HEK293 (cell line): ENCODE data around the gene PACS2.

Experiments used
- CTCF ChIA-PET: fragments of 350-600 bp; formaldehyde crosslinking; extraction: SDS; loops from one replicate; lab custom pipeline; 2021; ENCODE audit warnings: antibody characterized with exemption; lab: Yijun Ruan, JAX
- POLR2A ChIA-PET: fragments of 300-600 bp; formaldehyde crosslinking; extraction: SDS; loops from one replicate; lab custom pipeline; 2020; ENCODE audit warnings: antibody characterized with exemption, inconsistent platforms; lab: Yijun Ruan, JAX
- H3K27ac ChIP-seq: fragments of 200-500 bp; sonication (Bioruptor generic); 2 replicates; pipeline ENCODE4 v1.5.1; 2014; ENCODE audit warnings: low read depth, low read length, control low read depth, inconsistent platforms; ENCODE audit errors: extremely low read depth
- H3K36me3 ChIP-seq, 2 experiments: fragments of 200-500 bp in 1 of 2; sonication (Bioruptor generic) in 1 of 2; 1 replicate in 1 of 2; 2 replicates in 1 of 2; pipeline ENCODE4 v1.5.1; 2014 to 2017; ENCODE audit warnings: inconsistent platforms in 2 of 2, low read length in 2 of 2; ENCODE audit not compliant: control insufficient read depth in 2 of 2, insufficient read depth in 1 of 2
- H3K4me1 ChIP-seq: fragments of 200-500 bp; sonication (Bioruptor generic); 2 replicates; pipeline ENCODE4 v1.5.1; 2014; ENCODE audit warnings: mild to moderate bottlenecking, low read length, inconsistent platforms; ENCODE audit not compliant: control insufficient read depth, insufficient read depth
- H3K4me3 ChIP-seq: 2 replicates; pipeline ENCODE4 v1.5.1; 2011; ENCODE audit warnings: low read depth, mild to moderate bottlenecking, control low read depth, low read length, moderate library complexity
- H3K9me3 ChIP-seq: fragments of 200-500 bp; sonication (Bioruptor generic); 2 replicates; pipeline ENCODE4 v1.5.1; 2014; ENCODE audit warnings: low read depth, low read length, inconsistent platforms; ENCODE audit not compliant: control insufficient read depth, insufficient read depth
- MEIS1 ChIP-seq: sonication (generic); formaldehyde crosslinking; IDR thresholded peaks from 2 replicates; pipeline ENCODE4 v1.8.1; 2022; ENCODE audit warnings: missing genetic modification reagents, mild to moderate bottlenecking, borderline replicate concordance
- SP2 ChIP-seq: fragments of 450-650 bp; formaldehyde crosslinking; IDR thresholded peaks from 2 replicates; pipeline ENCODE4 v1.5.1; 2016; ENCODE audit warnings: missing biosample characterization, missing genetic modification characterization
- WT1 ChIP-seq: fragments of 450-650 bp; formaldehyde crosslinking; IDR thresholded peaks from 2 replicates; pipeline ENCODE4 v1.5.1; 2016; ENCODE audit warnings: missing biosample characterization, missing genetic modification characterization
- ZEB2 ChIP-seq: fragments of 450-650 bp; formaldehyde crosslinking; IDR thresholded peaks from 2 replicates; pipeline ENCODE4 v1.5.1; 2016; ENCODE audit warnings: missing biosample characterization, missing genetic modification characterization
- ZNF202 ChIP-seq: fragments of 450-650 bp; formaldehyde crosslinking; IDR thresholded peaks from 2 replicates; pipeline ENCODE4 v1.5.1; 2016; ENCODE audit warnings: missing biosample characterization, missing genetic modification characterization, borderline replicate concordance
- ZNF391 ChIP-seq: fragments of 450-650 bp; formaldehyde crosslinking; IDR thresholded peaks from 2 replicates; pipeline ENCODE4 v1.5.1; 2016; ENCODE audit warnings: low read depth, missing biosample characterization, missing genetic modification characterization, borderline replicate concordance
- ZNF416 ChIP-seq: fragments of 450-650 bp; formaldehyde crosslinking; IDR thresholded peaks from 2 replicates; pipeline ENCODE4 v1.5.1; 2016; ENCODE audit warnings: missing biosample characterization, missing genetic modification characterization
- ZNF521 ChIP-seq: fragments of 450-650 bp; formaldehyde crosslinking; IDR thresholded peaks from 2 replicates; pipeline ENCODE4 v1.5.1; 2017; ENCODE audit warnings: missing biosample characterization, mild to moderate bottlenecking, missing genetic modification characterization
- ZNF530 ChIP-seq: fragments of 450-650 bp; formaldehyde crosslinking; IDR thresholded peaks from 2 replicates; pipeline ENCODE4 v1.5.1; 2016; ENCODE audit warnings: low read depth, missing biosample characterization, missing genetic modification characterization
- ZNF585B ChIP-seq: fragments of 450-650 bp; formaldehyde crosslinking; IDR thresholded peaks from 2 replicates; pipeline ENCODE4 v1.5.1; 2016; ENCODE audit warnings: missing biosample characterization, missing genetic modification characterization
- ZNF664 ChIP-seq: fragments of 450-650 bp; formaldehyde crosslinking; IDR thresholded peaks from 2 replicates; pipeline ENCODE4 v1.5.1; 2016; ENCODE audit warnings: missing biosample characterization, missing genetic modification characterization
- ZNF76 ChIP-seq: fragments of 450-650 bp; formaldehyde crosslinking; IDR thresholded peaks from 2 replicates; pipeline ENCODE4; 2016; ENCODE audit warnings: low read depth, missing biosample characterization, missing genetic modification characterization, borderline replicate concordance
- ZNF785 ChIP-seq: fragments of 450-650 bp; formaldehyde crosslinking; IDR thresholded peaks from 2 replicates; pipeline ENCODE4 v1.5.1; 2016; ENCODE audit warnings: missing biosample characterization, missing genetic modification characterization
- TF ChIP-seq, protein P1 (sequence below): fragments of 450-650 bp; formaldehyde crosslinking; IDR thresholded peaks from 2 replicates; pipeline ENCODE4 v1.5.1; 2017; ENCODE audit warnings: missing biosample characterization, missing genetic modification characterization
- TF ChIP-seq, protein P2 (sequence below): fragments of 450-650 bp; formaldehyde crosslinking; IDR thresholded peaks from 2 replicates; pipeline ENCODE4 v1.5.1; 2016; ENCODE audit warnings: missing biosample characterization, missing genetic modification characterization, low read depth
- TF ChIP-seq, protein P3 (sequence below): fragments of 450-650 bp; formaldehyde crosslinking; IDR thresholded peaks from 2 replicates; pipeline ENCODE4 v1.5.1; 2016; ENCODE audit warnings: missing biosample characterization, missing genetic modification characterization, low read depth
- TF ChIP-seq, protein P4 (sequence below): fragments of 450-650 bp; formaldehyde crosslinking; IDR thresholded peaks from 2 replicates; pipeline ENCODE4 v1.5.1; 2016; ENCODE audit warnings: missing biosample characterization, missing genetic modification characterization
- TF ChIP-seq, protein P5 (sequence below): fragments of 450-650 bp; formaldehyde crosslinking; IDR thresholded peaks from 2 replicates; pipeline ENCODE4 v1.5.1; 2016; ENCODE audit warnings: missing biosample characterization, missing genetic modification characterization, borderline replicate concordance

The PACS2 gene

DNA sequence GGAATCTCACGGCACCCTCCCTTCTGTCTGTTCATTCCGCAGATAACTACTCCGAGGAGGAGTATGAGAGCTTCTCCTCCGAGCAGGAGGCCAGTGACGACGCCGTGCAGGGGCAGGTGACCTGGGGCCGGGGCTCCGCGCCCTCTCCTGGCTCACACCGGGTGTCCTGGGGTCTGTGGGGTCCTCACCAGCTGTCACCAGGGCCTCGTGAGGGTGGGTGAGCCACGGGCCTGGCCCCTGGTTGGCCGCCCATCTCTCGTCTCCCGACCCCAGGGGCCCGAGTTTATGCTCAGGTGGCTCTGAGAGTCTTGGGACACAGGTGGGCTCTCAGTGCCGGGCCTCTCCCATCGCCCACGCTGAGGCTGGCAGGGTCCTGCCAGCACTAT is 53.5 kb downstream of the PACS2 start:
- Histone ChIP-seq H3K4me1 (peaks cover 6% of the 10 kb centered on the region; the same call in 1 of the 2 replicates), H3K27ac (no peak overlapping the region), H3K36me3 (peaks cover 0 to 13% of the 10 kb centered on the region in 2 experiments; a peak in 1 of 3 replicates), H3K4me3 (no peak overlapping the region), H3K9me3 (no peaks in the 10 kb centered on the region)
- CTCF ChIA-PET: no interaction called here
- POLR2A ChIA-PET: interaction anchor here (0.6 kb wide), 1 partner anchor 124 kb away, joined by 3 read pairs; no protein-coding TSS in a partner anchor
- TF ChIP-seq, protein P1, sequence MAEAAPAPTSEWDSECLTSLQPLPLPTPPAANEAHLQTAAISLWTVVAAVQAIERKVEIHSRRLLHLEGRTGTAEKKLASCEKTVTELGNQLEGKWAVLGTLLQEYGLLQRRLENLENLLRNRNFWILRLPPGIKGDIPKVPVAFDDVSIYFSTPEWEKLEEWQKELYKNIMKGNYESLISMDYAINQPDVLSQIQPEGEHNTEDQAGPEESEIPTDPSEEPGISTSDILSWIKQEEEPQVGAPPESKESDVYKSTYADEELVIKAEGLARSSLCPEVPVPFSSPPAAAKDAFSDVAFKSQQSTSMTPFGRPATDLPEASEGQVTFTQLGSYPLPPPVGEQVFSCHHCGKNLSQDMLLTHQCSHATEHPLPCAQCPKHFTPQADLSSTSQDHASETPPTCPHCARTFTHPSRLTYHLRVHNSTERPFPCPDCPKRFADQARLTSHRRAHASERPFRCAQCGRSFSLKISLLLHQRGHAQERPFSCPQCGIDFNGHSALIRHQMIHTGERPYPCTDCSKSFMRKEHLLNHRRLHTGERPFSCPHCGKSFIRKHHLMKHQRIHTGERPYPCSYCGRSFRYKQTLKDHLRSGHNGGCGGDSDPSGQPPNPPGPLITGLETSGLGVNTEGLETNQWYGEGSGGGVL (tag by site-specific recombination): no peak
- TF ChIP-seq ZNF391 (tag by site-specific recombination): no peak

DNA sequence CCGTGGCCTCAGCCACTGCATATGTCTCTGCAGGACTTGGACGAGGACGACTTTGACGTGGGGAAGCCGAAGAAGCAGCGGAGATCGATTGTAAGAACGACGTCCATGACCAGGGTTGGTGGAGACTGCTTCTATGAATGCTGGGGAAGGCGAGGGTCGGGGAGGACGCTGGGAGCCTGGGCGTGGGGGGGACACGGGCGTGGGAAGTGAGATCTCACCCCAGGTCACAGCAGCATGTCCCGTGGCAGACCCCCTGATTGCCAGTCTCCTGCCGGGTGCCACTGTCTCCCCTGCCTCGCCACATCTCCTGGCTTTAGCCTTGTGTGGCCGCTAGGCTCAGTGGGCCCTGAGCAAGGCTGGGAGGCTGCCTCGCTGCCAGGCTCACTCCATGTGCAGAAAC is 53.9 kb downstream of the PACS2 start:
- Histone ChIP-seq H3K4me3 (no peak overlapping the region), H3K27ac (no peak overlapping the region), H3K4me1 (peaks cover 6% of the 10 kb centered on the region; the same call in 1 of the 2 replicates), H3K36me3 (peaks cover 0 to 13% of the 10 kb centered on the region in 2 experiments; a peak in 1 of 3 replicates), H3K9me3 (no peaks in the 10 kb centered on the region)
- CTCF ChIA-PET: interaction anchor here (1.1 kb wide), 1 partner anchor 122 kb away, joined by 6 read pairs; no protein-coding TSS in a partner anchor
- TF ChIP-seq, protein P2, sequence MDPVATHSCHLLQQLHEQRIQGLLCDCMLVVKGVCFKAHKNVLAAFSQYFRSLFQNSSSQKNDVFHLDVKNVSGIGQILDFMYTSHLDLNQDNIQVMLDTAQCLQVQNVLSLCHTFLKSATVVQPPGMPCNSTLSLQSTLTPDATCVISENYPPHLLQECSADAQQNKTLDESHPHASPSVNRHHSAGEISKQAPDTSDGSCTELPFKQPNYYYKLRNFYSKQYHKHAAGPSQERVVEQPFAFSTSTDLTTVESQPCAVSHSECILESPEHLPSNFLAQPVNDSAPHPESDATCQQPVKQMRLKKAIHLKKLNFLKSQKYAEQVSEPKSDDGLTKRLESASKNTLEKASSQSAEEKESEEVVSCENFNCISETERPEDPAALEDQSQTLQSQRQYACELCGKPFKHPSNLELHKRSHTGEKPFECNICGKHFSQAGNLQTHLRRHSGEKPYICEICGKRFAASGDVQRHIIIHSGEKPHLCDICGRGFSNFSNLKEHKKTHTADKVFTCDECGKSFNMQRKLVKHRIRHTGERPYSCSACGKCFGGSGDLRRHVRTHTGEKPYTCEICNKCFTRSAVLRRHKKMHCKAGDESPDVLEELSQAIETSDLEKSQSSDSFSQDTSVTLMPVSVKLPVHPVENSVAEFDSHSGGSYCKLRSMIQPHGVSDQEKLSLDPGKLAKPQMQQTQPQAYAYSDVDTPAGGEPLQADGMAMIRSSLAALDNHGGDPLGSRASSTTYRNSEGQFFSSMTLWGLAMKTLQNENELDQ (tag by site-specific recombination): no peak
- TF ChIP-seq ZNF664 (no peak), ZNF785 (tag by site-specific recombination) (no peak), ZNF521 (no peak), ZNF416 (tag by site-specific recombination) (no peak), ZNF530 (tag by site-specific recombination) (no peak), WT1 (tag by site-specific recombination) (no peak), ZNF202 (tag by site-specific recombination) (no peak), ZNF76 (tag by site-specific recombination) (no peak), ZNF585B (no peak), SP2 (no peak), MEIS1 (CRISPR knock-in tag) (no peak), ZEB2 (no peak)
- TF ChIP-seq, protein P3, sequence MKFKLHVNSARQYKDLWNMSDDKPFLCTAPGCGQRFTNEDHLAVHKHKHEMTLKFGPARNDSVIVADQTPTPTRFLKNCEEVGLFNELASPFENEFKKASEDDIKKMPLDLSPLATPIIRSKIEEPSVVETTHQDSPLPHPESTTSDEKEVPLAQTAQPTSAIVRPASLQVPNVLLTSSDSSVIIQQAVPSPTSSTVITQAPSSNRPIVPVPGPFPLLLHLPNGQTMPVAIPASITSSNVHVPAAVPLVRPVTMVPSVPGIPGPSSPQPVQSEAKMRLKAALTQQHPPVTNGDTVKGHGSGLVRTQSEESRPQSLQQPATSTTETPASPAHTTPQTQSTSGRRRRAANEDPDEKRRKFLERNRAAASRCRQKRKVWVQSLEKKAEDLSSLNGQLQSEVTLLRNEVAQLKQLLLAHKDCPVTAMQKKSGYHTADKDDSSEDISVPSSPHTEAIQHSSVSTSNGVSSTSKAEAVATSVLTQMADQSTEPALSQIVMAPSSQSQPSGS (tag by site-specific recombination): no peak
- TF ChIP-seq, protein P4, sequence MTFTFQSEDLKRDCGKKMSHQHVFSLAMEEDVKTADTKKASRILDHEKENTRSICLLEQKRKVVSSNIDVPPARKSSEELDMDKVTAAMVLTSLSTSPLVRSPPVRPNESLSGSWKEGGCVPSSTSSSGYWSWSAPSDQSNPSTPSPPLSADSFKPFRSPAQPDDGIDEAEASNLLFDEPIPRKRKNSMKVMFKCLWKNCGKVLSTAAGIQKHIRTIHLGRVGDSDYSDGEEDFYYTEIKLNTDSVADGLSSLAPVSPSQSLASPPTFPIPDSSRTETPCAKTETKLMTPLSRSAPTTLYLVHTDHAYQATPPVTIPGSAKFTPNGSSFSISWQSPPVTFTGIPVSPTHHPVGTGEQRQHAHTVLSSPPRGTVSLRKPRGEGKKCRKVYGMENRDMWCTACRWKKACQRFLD (tag by site-specific recombination): no peak
- TF ChIP-seq, protein P5, sequence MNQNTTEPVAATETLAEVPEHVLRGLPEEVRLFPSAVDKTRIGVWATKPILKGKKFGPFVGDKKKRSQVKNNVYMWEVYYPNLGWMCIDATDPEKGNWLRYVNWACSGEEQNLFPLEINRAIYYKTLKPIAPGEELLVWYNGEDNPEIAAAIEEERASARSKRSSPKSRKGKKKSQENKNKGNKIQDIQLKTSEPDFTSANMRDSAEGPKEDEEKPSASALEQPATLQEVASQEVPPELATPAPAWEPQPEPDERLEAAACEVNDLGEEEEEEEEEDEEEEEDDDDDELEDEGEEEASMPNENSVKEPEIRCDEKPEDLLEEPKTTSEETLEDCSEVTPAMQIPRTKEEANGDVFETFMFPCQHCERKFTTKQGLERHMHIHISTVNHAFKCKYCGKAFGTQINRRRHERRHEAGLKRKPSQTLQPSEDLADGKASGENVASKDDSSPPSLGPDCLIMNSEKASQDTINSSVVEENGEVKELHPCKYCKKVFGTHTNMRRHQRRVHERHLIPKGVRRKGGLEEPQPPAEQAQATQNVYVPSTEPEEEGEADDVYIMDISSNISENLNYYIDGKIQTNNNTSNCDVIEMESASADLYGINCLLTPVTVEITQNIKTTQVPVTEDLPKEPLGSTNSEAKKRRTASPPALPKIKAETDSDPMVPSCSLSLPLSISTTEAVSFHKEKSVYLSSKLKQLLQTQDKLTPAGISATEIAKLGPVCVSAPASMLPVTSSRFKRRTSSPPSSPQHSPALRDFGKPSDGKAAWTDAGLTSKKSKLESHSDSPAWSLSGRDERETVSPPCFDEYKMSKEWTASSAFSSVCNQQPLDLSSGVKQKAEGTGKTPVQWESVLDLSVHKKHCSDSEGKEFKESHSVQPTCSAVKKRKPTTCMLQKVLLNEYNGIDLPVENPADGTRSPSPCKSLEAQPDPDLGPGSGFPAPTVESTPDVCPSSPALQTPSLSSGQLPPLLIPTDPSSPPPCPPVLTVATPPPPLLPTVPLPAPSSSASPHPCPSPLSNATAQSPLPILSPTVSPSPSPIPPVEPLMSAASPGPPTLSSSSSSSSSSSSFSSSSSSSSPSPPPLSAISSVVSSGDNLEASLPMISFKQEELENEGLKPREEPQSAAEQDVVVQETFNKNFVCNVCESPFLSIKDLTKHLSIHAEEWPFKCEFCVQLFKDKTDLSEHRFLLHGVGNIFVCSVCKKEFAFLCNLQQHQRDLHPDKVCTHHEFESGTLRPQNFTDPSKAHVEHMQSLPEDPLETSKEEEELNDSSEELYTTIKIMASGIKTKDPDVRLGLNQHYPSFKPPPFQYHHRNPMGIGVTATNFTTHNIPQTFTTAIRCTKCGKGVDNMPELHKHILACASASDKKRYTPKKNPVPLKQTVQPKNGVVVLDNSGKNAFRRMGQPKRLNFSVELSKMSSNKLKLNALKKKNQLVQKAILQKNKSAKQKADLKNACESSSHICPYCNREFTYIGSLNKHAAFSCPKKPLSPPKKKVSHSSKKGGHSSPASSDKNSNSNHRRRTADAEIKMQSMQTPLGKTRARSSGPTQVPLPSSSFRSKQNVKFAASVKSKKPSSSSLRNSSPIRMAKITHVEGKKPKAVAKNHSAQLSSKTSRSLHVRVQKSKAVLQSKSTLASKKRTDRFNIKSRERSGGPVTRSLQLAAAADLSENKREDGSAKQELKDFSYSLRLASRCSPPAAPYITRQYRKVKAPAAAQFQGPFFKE: no peak
- POLR2A ChIA-PET: no interaction called here
